Measurements from ENCODE around the gene INPP4A.

DNA sequence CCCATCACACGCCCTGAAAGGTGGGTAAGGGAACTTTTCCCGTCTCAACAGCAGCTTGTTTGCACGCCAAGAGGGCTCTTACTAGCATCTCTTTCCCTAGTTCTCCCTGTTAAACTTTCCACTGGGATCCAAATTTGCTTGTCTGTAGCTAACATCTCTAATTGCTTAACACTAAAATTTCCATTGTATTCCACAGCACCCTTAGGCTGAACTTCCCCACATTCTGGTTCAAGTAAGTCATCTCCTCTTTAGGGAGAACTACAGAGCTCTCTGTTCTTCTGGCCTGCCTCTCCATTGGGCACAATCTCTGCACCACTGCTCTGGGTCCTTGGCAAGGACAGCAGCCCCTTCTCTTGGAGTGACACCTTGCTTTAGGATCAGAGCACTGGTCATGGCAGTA lies 187.7 kb downstream of the INPP4A start:
- TF ChIP-seq RCOR1 (conservative IDR thresholded peaks at IDR 0.05; ENCODE audit: low read depth, low read length): no peak
- TF ChIP-seq, protein P1, sequence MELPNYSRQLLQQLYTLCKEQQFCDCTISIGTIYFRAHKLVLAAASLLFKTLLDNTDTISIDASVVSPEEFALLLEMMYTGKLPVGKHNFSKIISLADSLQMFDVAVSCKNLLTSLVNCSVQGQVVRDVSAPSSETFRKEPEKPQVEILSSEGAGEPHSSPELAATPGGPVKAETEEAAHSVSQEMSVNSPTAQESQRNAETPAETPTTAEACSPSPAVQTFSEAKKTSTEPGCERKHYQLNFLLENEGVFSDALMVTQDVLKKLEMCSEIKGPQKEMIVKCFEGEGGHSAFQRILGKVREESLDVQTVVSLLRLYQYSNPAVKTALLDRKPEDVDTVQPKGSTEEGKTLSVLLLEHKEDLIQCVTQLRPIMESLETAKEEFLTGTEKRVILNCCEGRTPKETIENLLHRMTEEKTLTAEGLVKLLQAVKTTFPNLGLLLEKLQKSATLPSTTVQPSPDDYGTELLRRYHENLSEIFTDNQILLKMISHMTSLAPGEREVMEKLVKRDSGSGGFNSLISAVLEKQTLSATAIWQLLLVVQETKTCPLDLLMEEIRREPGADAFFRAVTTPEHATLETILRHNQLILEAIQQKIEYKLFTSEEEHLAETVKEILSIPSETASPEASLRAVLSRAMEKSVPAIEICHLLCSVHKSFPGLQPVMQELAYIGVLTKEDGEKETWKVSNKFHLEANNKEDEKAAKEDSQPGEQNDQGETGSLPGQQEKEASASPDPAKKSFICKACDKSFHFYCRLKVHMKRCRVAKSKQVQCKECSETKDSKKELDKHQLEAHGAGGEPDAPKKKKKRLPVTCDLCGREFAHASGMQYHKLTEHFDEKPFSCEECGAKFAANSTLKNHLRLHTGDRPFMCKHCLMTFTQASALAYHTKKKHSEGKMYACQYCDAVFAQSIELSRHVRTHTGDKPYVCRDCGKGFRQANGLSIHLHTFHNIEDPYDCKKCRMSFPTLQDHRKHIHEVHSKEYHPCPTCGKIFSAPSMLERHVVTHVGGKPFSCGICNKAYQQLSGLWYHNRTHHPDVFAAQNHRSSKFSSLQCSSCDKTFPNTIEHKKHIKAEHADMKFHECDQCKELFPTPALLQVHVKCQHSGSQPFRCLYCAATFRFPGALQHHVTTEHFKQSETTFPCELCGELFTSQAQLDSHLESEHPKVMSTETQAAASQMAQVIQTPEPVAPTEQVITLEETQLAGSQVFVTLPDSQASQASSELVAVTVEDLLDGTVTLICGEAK (IDR thresholded peaks at IDR 0.05; ENCODE audit: borderline replicate concordance): no peak
- TF ChIP-seq TBL1XR1 (IDR thresholded peaks at IDR 0.05; ENCODE audit: low read depth, low read length): no peak
- TF ChIP-seq POLR2A (IDR thresholded peaks at IDR 0.05; ENCODE audit: low read depth, low read length): no peak
- TF ChIP-seq, protein P2, sequence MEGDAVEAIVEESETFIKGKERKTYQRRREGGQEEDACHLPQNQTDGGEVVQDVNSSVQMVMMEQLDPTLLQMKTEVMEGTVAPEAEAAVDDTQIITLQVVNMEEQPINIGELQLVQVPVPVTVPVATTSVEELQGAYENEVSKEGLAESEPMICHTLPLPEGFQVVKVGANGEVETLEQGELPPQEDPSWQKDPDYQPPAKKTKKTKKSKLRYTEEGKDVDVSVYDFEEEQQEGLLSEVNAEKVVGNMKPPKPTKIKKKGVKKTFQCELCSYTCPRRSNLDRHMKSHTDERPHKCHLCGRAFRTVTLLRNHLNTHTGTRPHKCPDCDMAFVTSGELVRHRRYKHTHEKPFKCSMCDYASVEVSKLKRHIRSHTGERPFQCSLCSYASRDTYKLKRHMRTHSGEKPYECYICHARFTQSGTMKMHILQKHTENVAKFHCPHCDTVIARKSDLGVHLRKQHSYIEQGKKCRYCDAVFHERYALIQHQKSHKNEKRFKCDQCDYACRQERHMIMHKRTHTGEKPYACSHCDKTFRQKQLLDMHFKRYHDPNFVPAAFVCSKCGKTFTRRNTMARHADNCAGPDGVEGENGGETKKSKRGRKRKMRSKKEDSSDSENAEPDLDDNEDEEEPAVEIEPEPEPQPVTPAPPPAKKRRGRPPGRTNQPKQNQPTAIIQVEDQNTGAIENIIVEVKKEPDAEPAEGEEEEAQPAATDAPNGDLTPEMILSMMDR (IDR thresholded peaks at IDR 0.05 in 2 of 3, conservative IDR thresholded peaks at IDR 0.05 in 1 of 3; ENCODE audit: control insufficient read depth in 2 of 3, extremely low read depth in 1 of 3, insufficient read depth in 1 of 3, low read depth in 3 of 3, low read length in 3 of 3): no peak
- TF ChIP-seq JUND (IDR thresholded peaks at IDR 0.05; ENCODE audit: low read depth, low read length): no peak
- TF ChIP-seq SMC3 (IDR thresholded peaks at IDR 0.05; ENCODE audit: borderline replicate concordance, low read length): no peak
- no peak for TF ChIP-seq EZH2 (IDR thresholded peaks at IDR 0.05; ENCODE audit: borderline replicate concordance, control insufficient read depth, low read depth, low read length)

All from GM12878 (cell line).